ENCODE results near the gene COPZ2.

COPZ2 gene

DNA sequence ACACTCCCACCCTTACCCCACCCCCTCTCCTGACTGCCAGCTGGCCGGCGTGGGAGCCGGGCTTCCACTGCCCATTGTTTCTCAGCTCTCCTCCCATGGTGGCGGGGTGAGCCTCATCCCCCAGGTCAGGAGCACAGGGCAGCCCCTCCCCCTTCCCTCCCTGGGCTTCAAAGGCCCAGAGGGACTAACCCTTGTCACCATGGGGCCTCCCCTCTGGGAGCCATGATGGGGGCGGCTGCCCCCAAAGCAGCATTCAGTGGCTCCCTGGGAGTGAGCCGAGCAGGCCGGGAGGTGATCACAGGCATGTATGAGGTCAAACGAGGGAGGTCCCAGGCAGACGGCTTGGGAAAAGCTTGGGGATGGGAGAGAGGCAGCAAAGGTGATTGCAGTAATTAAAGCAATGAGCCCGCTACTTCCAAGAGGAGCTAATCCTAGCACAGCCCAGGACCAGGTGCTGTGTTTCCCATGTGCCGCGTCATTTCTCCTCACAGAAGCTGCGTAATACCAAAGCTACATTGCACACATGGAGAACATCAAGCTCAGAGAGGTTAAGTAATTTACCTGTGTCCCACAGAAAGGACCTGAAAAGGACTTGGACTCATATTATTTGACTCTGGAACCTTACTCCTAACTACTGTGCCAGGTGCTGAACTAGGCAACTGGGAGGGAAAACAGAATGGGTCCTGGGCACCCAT lies 42.2 kb downstream of the COPZ2 start:
- no peak overlapping the region for H3K4me3 ChIP-seq (ENCODE audit: low read depth, low read length)
- no peak for DNase-seq (ENCODE audit: low read depth)
- TF ChIP-seq, protein P1, sequence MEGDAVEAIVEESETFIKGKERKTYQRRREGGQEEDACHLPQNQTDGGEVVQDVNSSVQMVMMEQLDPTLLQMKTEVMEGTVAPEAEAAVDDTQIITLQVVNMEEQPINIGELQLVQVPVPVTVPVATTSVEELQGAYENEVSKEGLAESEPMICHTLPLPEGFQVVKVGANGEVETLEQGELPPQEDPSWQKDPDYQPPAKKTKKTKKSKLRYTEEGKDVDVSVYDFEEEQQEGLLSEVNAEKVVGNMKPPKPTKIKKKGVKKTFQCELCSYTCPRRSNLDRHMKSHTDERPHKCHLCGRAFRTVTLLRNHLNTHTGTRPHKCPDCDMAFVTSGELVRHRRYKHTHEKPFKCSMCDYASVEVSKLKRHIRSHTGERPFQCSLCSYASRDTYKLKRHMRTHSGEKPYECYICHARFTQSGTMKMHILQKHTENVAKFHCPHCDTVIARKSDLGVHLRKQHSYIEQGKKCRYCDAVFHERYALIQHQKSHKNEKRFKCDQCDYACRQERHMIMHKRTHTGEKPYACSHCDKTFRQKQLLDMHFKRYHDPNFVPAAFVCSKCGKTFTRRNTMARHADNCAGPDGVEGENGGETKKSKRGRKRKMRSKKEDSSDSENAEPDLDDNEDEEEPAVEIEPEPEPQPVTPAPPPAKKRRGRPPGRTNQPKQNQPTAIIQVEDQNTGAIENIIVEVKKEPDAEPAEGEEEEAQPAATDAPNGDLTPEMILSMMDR (IDR thresholded peaks at IDR 0.05; ENCODE audit: low read depth, low read length): no peak
- TF ChIP-seq, protein P2, sequence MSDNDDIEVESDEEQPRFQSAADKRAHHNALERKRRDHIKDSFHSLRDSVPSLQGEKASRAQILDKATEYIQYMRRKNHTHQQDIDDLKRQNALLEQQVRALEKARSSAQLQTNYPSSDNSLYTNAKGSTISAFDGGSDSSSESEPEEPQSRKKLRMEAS (IDR thresholded peaks at IDR 0.05; ENCODE audit: low read depth, low read length): no peak
- TF ChIP-seq MYC (IDR thresholded peaks at IDR 0.05; ENCODE audit: low read depth, low read length) (no peak), POLR2A (IDR thresholded peaks at IDR 0.05; ENCODE audit: extremely low read depth, insufficient read length) (no peak)

DNA sequence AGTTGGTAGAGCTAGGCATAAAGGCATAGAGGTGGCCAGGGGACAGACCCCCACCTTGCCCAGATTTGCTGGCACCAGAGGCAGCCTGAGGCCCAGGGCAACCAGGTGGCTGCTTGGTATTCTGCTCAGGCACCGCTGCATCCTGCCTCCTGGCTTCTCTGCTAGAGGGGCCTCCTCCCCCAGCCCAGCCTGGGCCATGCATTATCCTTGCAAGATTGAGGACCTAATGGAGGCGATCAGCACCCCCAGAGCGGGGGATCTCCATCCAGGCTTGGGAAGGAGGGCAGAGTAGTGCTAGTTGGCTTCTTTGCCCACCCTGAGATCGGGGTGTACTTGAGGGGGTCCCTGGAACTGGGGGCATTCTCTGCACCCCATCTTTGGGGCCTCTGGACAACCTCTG lies 42.9 kb downstream of the COPZ2 start:
- DNase-seq (ENCODE audit: low read depth): no peak

DNA sequence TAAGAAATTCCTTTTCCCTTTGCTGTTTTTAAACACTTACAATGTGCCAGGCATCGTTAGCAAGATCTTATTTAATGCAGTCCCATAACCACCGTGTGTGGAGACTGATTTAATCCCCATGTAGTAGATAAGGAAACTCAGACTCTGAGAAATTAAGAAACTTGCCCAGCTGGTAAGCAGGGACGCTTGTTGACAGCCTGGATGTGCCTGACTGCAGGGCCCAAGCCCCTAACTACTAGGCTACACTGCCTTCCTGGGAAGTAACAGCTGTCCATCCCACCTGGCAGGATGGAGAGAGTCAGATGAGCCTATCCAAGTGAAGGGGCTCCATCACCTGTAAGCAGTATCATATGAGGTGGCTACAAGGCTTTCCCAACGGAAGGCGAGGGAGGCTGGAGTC lies 43.6 kb downstream of the COPZ2 start:
- no peak for DNase-seq (ENCODE audit: low read depth)
- H3K4me3 ChIP-seq (ENCODE audit: low read depth, low read length): no peak overlapping the region
- TF ChIP-seq, protein P2 (IDR thresholded peaks at IDR 0.05; ENCODE audit: low read depth, low read length): no peak
- TF ChIP-seq, protein P1 (IDR thresholded peaks at IDR 0.05; ENCODE audit: low read depth, low read length): no peak
- TF ChIP-seq POLR2A (IDR thresholded peaks at IDR 0.05; ENCODE audit: extremely low read depth, insufficient read length): no peak
- TF ChIP-seq MYC (IDR thresholded peaks at IDR 0.05; ENCODE audit: low read depth, low read length): no peak

More for the DNA sequence above, 42.9 kb downstream of the COPZ2 start:
- H3K4me3 ChIP-seq (ENCODE audit: low read depth, low read length): no peak overlapping the region
- TF ChIP-seq, protein P1 (IDR thresholded peaks at IDR 0.05; ENCODE audit: low read depth, low read length): no peak
- TF ChIP-seq, protein P2 (IDR thresholded peaks at IDR 0.05; ENCODE audit: low read depth, low read length): no peak
- TF ChIP-seq POLR2A (IDR thresholded peaks at IDR 0.05; ENCODE audit: extremely low read depth, insufficient read length) (no peak), MYC (IDR thresholded peaks at IDR 0.05; ENCODE audit: low read depth, low read length) (no peak)

DNA sequence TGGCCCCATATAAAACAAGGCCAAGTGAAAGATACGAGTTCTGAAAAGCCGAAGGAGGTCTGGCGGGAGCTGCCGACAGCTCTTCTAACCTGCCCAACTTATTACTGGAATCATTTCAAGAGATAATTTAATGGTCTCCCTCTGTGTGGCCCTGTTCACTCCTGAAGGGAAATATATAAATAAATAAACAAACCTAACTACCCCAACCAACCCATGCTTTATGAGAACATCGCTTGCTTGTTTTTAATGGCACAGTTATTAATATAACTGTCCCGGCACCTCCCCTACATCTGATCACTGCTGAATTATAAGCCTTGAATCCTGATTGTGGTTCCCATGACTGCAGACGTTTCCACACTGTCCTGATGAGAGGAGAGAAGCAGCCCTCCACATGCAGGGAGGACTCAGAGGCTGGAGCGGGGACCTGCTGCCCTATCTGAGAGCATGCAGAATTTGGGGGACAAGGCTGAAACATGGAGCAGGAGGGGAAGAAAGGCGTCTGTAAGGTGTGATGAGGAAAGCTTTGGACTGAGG lies 44.5 kb downstream of the COPZ2 start:
- H3K4me3 ChIP-seq (ENCODE audit: low read depth, low read length): no peak overlapping the region
- DNase-seq (ENCODE audit: low read depth): no peak
- TF ChIP-seq MYC (IDR thresholded peaks at IDR 0.05; ENCODE audit: low read depth, low read length) (no peak), POLR2A (IDR thresholded peaks at IDR 0.05; ENCODE audit: extremely low read depth, insufficient read length) (no peak)
- TF ChIP-seq, protein P2 (IDR thresholded peaks at IDR 0.05; ENCODE audit: low read depth, low read length): no peak
- TF ChIP-seq, protein P1 (IDR thresholded peaks at IDR 0.05; ENCODE audit: low read depth, low read length): no peak

DNA sequence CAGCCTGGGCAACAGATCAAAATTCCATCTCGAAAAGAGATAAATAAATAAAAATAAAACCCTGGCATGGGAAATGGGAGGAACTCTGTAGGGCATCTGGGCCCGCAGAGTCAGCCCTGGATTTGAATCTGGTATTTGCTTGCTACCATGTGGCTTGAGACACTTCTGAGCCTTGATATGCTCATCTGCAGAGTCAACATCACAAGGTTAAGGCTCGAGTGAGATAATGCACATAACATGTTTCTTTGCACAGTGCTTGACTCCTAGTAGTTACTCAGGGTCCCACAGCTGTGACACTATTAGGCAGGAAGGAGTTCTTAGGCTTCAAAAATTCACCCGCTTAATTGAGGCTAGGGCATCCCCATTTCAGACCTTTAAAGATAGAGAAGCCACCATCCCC lies 45.4 kb downstream of the COPZ2 start:
- no peak overlapping the region for H3K4me3 ChIP-seq (ENCODE audit: low read depth, low read length)
- TF ChIP-seq, protein P2 (IDR thresholded peaks at IDR 0.05; ENCODE audit: low read depth, low read length): no peak
- no peak for TF ChIP-seq POLR2A (IDR thresholded peaks at IDR 0.05; ENCODE audit: extremely low read depth, insufficient read length)
- TF ChIP-seq, protein P1 (IDR thresholded peaks at IDR 0.05; ENCODE audit: low read depth, low read length): no peak
- no peak for TF ChIP-seq MYC (IDR thresholded peaks at IDR 0.05; ENCODE audit: low read depth, low read length)
- no peak for DNase-seq (ENCODE audit: low read depth)
